Stimulated activated CD4-positive, alpha-beta T cell treated with anti-CD3 and anti-CD28 coated beads, TNF-alpha, amount 100 ng/mL, for 1 hour (primary cell): Measurements from ENCODE around the gene MYO7B.
"Not testable (repeated sequence)": the region's sequence is repeated elsewhere in the genome, so short reads cannot be mapped to it uniquely, and the experiment has no call there.

ENCODE experiments used
- DNase-seq, 3 donors: peaks; one replicate each; pipeline ENCODE4 v3.0.0-alpha.2; 2020; ENCODE audit warnings: low read depth in 3 of 3, low spot score in 1 of 3

The MYO7B gene

GRCh38 chr2:127551221-127551930 is 15.9 kb downstream of the MYO7B start:
- DNase-seq, result no peak

DNA sequence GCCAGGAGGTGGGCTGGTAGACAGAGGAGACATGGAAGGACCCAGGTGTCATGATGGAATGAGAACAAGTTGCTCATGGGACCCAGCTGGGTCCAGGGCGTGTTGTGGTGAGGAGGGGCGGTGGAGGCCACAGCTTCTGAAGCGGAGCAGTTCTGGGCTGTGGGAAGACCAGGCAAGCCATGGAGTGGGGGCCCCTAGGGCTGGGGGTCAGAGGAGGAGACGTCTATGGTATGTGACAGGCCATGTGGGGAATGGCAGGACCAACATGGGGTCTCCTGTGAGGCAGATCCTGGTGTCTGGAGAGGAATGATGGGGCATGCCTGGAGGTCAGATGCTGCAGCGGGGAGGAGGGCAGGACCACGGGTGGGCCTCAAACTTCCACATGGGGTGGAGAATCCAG is 16.9 kb downstream of the MYO7B start:
- DNase-seq, result no peak

- no peak for DNase-seq
Observed at GRCh38 chr2:127552846-127553245, 17.4 kb downstream of the MYO7B start.

DNA sequence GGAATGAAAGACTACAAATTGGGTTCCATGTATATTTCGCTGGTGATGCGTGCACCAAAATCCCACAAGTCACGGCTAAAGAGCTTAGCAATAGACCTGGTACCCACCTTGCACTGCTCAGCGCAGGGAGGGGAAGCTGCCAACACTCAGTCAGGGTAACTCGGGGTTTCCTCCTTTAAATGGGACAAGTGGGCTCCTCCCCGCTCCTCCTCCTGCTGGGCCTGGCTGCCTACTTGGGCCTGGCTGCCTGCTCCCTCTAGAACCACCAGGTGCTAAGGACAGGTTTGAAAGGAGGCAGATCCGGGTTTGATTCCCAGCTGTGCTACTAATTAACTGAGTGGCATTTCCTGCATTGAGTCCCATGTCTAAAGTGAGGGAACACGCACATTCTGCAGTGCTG is 23.4 kb downstream of the MYO7B start:
- DNase-seq, result no peak

DNA sequence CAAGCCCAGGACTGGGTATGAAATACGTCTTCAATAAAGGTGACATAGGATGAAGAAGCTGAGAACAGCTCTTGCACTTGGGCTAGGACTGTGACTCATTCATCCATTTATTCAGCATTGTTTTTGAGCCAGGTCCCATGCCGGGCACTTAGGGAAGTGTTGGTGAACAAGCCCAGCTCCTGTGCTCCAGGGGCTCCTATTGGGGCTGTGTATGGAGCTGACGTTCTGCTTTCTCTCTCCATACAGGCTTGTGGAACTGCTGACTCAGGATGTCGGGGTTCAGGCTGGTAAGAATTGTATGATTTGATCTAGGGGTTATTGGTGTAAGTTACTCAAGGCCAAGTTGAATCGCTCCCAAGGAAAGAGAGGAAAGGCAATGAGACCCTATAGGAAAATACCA is 24.0 kb downstream of the MYO7B start:
- no peak for DNase-seq

DNA sequence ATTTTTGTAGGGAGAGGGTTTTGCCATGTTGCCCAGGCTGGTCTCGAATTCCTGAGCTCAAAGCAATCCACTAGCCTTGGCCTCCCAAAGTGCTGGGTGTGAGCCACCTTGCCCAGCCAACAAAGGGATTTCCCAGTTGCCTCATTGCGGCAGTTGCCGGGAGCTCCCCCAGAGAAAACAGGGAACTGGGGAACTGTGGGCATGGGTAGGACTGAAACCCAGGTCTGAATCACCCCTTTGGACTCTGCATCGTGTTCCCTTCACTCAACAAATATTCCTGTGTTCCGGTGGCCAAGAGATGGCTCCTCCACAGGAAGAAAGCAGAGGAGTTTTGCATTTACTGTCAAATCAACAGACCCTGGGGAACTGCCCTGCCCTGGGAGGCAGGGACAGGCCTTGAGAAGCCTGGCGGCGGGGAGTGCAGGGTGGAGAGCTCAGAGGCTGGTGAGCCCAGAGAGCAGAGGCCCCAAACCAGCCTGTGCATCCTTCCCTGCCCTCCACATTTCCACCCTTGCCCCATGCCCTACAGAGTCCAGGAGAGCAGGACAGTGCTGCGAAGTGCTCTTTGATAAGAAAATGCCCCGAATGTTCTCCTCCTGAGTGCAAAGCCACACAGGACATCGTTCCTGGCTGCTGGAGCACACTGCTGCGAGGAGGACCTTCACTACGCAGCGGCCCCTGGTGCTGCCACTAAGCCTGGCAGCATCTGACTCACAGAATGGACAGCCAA is 24.9 kb downstream of the MYO7B start:
- no peak for DNase-seq

DNA sequence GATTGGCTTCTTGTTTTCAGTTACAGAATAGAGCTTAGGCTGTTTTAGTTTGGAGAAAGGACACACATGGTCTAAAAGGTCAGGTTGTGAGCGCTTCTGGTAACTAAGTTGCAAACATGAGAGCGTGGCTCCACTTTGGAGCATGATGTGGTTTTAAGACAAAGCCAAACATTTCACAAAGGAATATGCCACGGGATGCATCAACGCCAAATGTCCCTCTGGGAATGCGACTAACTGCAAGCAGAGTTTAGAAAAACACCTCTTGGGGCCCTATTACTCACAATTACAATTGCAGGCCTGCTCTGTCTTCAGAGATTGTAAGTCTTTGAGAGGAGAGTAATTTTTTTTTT is 25.4 kb downstream of the MYO7B start:
- DNase-seq, result no peak

DNA sequence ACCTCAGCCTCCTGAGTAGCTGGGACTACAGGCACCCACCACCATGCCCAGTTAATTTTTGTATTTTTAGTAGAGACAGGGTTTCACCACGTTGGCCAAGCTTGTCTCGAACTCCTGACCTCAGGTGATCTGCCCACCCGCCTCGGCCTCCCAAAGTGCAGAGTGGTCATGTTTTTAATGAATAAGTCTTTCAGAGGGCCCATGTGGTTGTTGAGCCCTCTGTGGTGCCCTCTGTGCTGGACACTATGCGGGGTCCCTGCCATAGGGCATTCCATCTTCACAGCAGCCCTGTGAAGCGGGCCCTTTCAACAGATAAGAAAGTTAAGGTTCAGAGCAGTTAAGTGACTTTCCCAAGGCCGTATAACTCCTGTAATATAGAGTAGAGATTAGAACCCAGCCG is 25.9 kb downstream of the MYO7B start:
- DNase-seq, result no peak

DNA sequence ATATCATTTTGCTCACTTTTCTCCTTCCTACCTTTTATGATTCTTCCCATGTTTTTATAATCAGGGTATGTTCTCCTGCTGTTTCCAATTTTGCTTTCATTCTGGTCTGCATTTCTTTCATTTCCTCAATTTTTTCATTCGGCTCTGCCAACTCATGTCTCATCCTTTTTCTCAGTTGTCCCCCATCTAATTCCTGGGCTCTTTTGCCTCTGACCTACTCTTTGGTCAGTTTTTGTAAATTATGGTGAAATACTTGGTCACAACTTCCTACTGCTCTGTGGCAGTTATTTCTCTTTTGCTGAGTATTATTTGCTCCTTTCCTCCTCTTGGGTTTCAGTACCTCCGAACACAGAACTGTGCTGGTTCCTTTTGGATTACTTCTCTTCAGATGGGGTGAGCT is 27.5 kb downstream of the MYO7B start:
- no peak for DNase-seq

GRCh38 chr2:127563458-127564428 is 28.3 kb downstream of the MYO7B start:
- DNase-seq, result no peak

DNA sequence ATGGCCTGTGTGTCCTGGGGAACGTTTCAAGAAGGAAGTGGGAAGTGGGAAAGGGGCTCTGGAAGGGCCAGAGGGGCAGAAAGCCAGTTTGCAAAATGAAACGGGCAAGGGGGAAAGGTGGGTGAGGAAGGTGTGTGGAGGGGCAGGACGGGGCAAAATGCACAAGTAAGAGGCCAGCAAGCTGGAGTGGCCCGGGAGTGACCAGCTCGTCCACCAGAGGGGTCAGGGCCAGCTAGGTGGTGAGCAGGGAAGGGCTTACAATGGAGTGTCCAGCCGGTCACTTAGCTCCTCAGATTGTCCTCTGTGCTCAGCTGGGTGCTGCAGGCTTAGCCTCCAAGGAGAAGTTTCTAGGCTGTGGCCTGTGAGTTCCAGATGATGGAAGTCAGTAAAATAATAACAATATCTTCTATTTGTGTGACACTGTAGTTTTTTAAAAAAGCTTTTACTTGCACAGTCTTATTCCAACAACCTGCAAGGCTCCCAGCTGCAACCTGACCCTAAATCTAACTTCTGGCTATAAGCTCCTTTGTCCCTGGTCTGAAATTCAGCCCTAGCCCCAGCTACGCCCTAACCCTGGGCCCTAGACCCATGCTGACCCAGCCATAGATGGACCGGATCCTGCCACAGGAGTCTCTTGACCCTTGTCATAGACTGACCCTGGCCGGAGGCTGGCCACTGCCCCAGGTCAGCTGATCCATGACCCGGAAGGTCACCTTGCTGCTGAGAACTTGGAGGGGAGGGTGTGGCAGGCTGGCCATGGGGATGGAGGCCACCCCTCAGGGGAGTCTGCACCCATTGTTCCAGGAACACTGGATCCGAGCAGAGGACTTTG is 29.2 kb downstream of the MYO7B start:
- DNase-seq, result no peak

GRCh38 chr2:127565261-127566138 is 30.0 kb downstream of the MYO7B start:
- no peak for DNase-seq

DNA sequence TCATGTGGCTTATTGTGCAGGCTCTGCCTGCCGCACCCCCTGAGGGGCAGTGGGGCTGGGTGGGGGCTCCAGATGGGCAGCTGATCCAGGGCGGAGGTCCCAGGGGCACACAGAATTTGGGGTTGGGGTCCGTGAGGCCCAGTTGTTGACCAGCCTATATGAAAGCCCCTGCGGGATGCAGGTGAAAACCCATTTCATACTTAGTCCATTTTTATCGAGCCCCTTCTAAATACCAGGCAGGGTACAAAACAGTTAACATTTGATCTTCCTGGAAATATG is 30.6 kb downstream of the MYO7B start:
- no peak for DNase-seq

GRCh38 chr2:127566576-127566975 is 31.1 kb downstream of the MYO7B start:
- no peak for DNase-seq

GRCh38 chr2:127567351-127567854 is 31.9 kb downstream of the MYO7B start:
- DNase-seq, result no peak

- DNase-seq, result no peak
Observed at GRCh38 chr2:127568128-127568527, 32.6 kb downstream of the MYO7B start.

GRCh38 chr2:127569666-127570065 is 34.2 kb downstream of the MYO7B start:
- DNase-seq, result no peak

- DNase-seq, result no peak
Observed at GRCh38 chr2:127570282-127571250, 35.1 kb downstream of the MYO7B start.

DNA sequence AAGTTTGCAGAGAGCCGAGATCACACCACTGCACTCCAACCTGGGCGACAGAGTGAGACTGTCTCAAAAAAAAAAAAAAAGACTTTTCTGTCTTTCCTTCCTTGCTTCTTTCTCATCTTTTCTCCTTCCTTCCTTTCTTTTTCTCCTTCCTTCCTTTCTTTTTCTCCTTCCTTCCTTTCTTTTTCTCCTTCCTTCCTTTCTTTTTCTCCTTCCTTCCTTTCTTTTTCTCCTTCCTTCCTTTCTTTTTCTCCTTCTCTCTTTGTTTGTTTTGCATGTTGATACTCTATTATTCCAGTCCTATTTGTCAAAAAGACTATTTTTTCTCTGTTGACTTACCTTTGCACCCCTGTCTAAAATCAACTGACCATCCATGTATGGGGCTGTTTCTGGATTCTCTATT is 36.9 kb downstream of the MYO7B start:
- DNase-seq, result not testable (repeated sequence)
